Lung (tissue), 12 donors: ENCODE data around the gene APLF. TPM values are rescaled to one million over a fixed set of nuclear protein-coding genes. Genes with fewer than 3 reads are reported as not detected.

ENCODE experiments used
- ATAC-seq: fragments of 200-7000 bp; cut with Tn5 transposase; one replicate; pipeline ENCODE4 v1.9.1; 2020; ENCODE audit warnings: moderate number of reproducible peaks; ENCODE audit not compliant: insufficient read depth, low FRiP score
- DNase-seq, 3 donors: peaks; one replicate each; pipeline ENCODE4 v3.0.0-alpha.2; 2013 to 2017
- H3K27ac ChIP-seq, 2 donors: one replicate each; pipeline ENCODE4 v1.5.1; 2013; ENCODE audit warnings: mild to moderate bottlenecking in 2 of 2, moderate library complexity in 2 of 2, control low read depth in 1 of 2, inconsistent platforms in 1 of 2, low read depth in 1 of 2, low read length in 1 of 2
- H3K27me3 ChIP-seq, 3 donors: one replicate each; pipeline ENCODE4 v1.5.1; 2013; ENCODE audit warnings: low read length in 2 of 3; ENCODE audit not compliant: control insufficient read depth in 3 of 3, insufficient read depth in 3 of 3
- H3K36me3 ChIP-seq, 4 donors: one replicate each; pipeline ENCODE4 v1.5.1; 2013; ENCODE audit warnings: low read length in 4 of 4, mild to moderate bottlenecking in 1 of 4, moderate library complexity in 1 of 4; ENCODE audit not compliant: control insufficient read depth in 4 of 4, insufficient read depth in 4 of 4
- H3K4me1 ChIP-seq, 5 donors: one replicate each; pipeline ENCODE4 v1.5.1; 2013; ENCODE audit warnings: low read length in 5 of 5, mild to moderate bottlenecking in 2 of 5, moderate library complexity in 1 of 5; ENCODE audit not compliant: control insufficient read depth in 5 of 5, insufficient read depth in 5 of 5
- H3K4me3 ChIP-seq: one replicate; pipeline ENCODE4 v1.5.1; 2013; ENCODE audit warnings: mild to moderate bottlenecking, control low read depth, moderate library complexity
- H3K9ac ChIP-seq, 2 donors: one replicate each; pipeline ENCODE4 v1.5.1; 2013; ENCODE audit warnings: low read length in 2 of 2, control low read depth in 1 of 2; ENCODE audit not compliant: insufficient read depth in 1 of 2
- H3K9me3 ChIP-seq, 4 donors: one replicate each; pipeline ENCODE4 v1.5.1; 2013; ENCODE audit warnings: low read length in 3 of 4, mild to moderate bottlenecking in 1 of 4, moderate library complexity in 1 of 4; ENCODE audit not compliant: control insufficient read depth in 4 of 4, insufficient read depth in 3 of 4
- WGBS, 2 donors: extraction: QIAGEN DNeasy Blood & Tissue Kit; methylation state at CpG; one replicate each; pipeline ENCODE4 v1.1.7; 2013; 5-methylcytosine and 5-hydroxymethylcytosine counted together
- polyA plus RNA-seq, 2 donors: library from polyadenylated mRNA; stranded (reverse); fragments of 200-250 nt; gene quantifications; one replicate each; pipeline ENCODE4 v1.2.1, GENCODE V29; 2013
- total RNA-seq, 2 donors: library from RNA; depleted of rRNA in 1 of 2; stranded (reverse); fragments of >200 nt in 1 of 2; gene quantifications; one replicate each; pipeline ENCODE4 v1.2.1, GENCODE V29; 2014 to 2021
- TF ChIP-seq, protein P1 (sequence below): IDR thresholded peaks from 2 replicates; pipeline ENCODE4 v1.5.1; 2012; ENCODE audit warnings: mild to moderate bottlenecking; ENCODE audit errors: control extremely low read depth, extremely low read depth
- donor health status: control.
- donor health status: control.
- donor health status: Bipolar disorder and iron deficiency.
- donor health status: healthy.
- donor health status: DM: yes; HTN: yes; CAD: no.

Gene APLF
- total and polyA plus RNA-seq, 4 donors, result 0.50 to 11.8 (median 2.3) TPM

DNA sequence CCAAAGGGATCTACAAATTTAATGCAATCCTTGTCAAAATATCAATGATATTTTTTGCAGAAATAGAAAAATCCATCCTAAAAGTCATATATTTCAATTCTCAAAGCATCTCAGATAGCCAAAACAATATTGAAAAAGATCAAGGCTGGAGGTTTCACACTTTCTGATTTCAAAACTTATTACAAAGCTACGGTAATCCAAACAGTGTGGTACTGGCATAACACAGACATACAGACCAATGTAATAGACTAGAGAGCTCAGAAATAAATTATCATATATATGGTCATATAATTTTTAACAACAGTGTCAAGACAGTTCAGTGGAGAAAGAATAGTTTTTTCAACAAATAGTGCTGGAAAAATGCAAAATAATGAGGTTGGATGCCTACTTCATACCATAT lies 135.7 kb downstream of the APLF start:
- Histone ChIP-seq H3K36me3 (no peaks in the 10 kb centered on the region), H3K9ac (no peak overlapping the region), H3K27me3 (no peaks in the 10 kb centered on the region), H3K4me1 (no peaks in the 10 kb centered on the region), H3K4me3 (no peak overlapping the region), H3K9me3 (peaks cover 0 to 5% (median 3%) of the 10 kb centered on the region in 4 donors), H3K27ac (no peak overlapping the region)
- TF ChIP-seq, protein P1, sequence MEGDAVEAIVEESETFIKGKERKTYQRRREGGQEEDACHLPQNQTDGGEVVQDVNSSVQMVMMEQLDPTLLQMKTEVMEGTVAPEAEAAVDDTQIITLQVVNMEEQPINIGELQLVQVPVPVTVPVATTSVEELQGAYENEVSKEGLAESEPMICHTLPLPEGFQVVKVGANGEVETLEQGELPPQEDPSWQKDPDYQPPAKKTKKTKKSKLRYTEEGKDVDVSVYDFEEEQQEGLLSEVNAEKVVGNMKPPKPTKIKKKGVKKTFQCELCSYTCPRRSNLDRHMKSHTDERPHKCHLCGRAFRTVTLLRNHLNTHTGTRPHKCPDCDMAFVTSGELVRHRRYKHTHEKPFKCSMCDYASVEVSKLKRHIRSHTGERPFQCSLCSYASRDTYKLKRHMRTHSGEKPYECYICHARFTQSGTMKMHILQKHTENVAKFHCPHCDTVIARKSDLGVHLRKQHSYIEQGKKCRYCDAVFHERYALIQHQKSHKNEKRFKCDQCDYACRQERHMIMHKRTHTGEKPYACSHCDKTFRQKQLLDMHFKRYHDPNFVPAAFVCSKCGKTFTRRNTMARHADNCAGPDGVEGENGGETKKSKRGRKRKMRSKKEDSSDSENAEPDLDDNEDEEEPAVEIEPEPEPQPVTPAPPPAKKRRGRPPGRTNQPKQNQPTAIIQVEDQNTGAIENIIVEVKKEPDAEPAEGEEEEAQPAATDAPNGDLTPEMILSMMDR, result no peak
- ATAC-seq (no peak), DNase-seq (no peak)
- 95 to 100% methylated on average over 1 of the region's 1 CpG for WGBS, 2 donors

DNA sequence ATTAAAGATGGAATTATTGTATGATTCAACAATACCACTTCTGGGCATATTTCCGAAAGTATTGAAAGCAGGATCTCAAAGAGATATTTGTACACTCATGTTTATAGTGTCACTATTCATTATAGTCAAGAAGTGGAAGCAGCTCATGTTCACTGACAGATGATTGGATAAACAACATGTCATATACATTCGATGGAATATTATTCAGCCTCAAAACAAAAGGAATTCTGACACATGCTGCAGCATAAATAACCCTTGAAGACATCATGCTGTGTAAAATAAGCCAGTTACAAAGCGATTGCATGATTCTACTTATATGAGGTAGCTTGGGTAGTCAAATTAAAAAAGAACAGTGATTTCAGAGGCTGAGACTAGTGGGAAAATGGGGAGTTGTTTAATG lies 136.7 kb downstream of the APLF start:
- Histone ChIP-seq H3K9me3 (peaks cover 0 to 5% (median 3%) of the 10 kb centered on the region in 4 donors), H3K27me3 (no peaks in the 10 kb centered on the region), H3K36me3 (no peaks in the 10 kb centered on the region), H3K27ac (no peak overlapping the region), H3K9ac (no peak overlapping the region), H3K4me1 (no peaks in the 10 kb centered on the region), H3K4me3 (no peak overlapping the region)
- WGBS, 2 donors, result 68 to 78% methylated on average over 3 of the region's 3 CpGs
- DNase-seq, result no peak
- TF ChIP-seq, protein P1, result no peak
- ATAC-seq, result no peak

DNA sequence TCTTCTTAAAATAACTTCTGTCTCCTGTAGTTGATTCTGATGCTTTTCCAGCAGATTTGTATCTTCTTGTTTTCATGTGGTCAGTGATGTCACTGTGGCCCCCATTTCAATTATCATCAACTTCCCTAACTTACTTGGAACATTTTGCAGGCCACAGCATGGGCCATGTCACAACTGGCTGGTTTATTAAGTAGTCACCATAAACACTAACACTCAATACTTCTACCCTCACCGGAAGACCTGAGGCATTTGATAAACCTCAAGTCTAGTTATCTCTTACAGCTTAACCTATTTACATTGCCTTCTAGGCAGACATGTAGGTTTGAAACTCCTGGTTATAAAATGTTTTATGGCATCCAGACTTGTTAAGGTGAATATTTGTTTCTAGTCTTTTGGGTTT lies 138.6 kb downstream of the APLF start:
- Histone ChIP-seq H3K27me3 (no peaks in the 10 kb centered on the region), H3K27ac (no peak overlapping the region), H3K9me3 (peaks cover 0 to 5% (median 3%) of the 10 kb centered on the region in 4 donors), H3K36me3 (no peaks in the 10 kb centered on the region), H3K4me3 (no peak overlapping the region), H3K9ac (no peak overlapping the region), H3K4me1 (no peaks in the 10 kb centered on the region)
- WGBS, 2 donors, result 94 to 98% methylated on average over 1 of the region's 1 CpG
- ATAC-seq (no peak), DNase-seq (no peak)
- TF ChIP-seq, protein P1, result no peak

DNA sequence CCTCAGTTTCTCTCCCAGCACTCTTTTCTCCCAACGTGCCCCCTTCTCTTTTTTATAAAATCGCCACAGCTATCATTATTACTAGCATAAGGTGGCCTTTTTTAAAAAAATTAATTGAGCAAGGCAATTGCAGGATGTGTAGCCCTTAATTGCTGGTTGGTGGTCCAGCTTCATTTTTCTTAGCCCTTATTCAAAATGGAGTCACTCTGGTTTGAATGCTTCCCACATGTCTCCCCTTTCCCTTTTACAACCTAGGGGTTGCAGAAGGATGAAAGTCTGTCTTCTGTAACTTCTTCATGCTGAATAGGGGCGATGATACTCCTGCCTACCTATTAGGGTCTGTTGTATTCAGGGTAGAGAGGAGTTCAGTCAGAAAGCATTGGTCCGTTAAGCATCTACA lies 139.4 kb downstream of the APLF start:
- ATAC-seq (no peak), DNase-seq (no peak)
- peaks cover 0 to 5% (median 4%) of the 10 kb centered on the region in 4 donors for H3K9me3 ChIP-seq
- H3K27ac ChIP-seq, result no peak overlapping the region
- H3K27me3 ChIP-seq, result no peaks in the 10 kb centered on the region
- TF ChIP-seq, protein P1, result no peak
- H3K9ac ChIP-seq, result no peak overlapping the region
- 88 to 96% methylated on average over 4 of the region's 4 CpGs for WGBS, 2 donors
- H3K36me3 ChIP-seq, result no peaks in the 10 kb centered on the region
- H3K4me1 ChIP-seq, result no peaks in the 10 kb centered on the region
- H3K4me3 ChIP-seq, result no peak overlapping the region
